ENCODE data around the gene GPATCH8.
"Not testable (repeated sequence)": the region's sequence is repeated elsewhere in the genome, so short reads cannot be mapped to it uniquely, and the experiment has no call there.

The GPATCH8 gene

GRCh38 chr17:44397479-44398440, 105.4 kb downstream of the GPATCH8 start:
- no peak for DNase-seq (ENCODE audit: low spot score)

DNA sequence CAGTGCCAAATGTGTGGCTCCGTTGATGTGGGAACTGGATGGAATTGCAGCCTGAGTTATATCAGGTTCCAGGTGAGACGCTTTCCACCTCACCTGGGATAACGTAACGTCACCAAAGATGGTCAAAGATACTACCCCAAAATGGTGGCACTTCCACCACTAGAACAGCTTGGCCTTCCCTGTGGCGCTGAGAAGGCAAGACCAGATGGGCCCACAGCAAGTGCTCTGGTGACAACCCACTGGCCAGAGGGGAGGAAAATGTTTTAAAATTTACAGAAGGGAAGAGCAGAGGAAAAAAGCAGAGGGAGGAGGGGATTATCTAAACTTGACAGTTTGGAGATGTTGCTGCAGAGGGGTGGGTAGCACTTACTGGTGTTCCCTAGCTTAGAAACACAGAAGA, 106.3 kb downstream of the GPATCH8 start:
- no peak for DNase-seq (ENCODE audit: low spot score)

DNA sequence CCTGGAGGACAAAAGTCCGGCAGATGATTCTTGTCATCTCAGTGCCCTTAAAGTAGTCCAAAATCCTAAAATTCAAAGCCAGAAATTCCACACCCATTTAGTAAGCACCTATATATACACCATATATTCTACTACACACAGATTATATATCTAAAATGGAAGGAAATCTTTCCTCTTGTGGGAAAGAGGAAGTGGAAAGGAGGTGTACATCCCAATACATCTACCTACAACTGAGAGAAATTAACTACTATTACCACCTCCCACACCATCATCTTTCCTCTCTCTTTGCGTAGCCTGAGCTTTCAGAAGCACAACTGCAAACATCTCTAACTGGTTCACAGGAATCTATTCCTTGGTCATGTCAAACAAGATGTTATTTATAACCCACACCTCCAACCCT, 108.4 kb downstream of the GPATCH8 start:
- no peak for DNase-seq (ENCODE audit: low spot score)

- not testable (repeated sequence) for DNase-seq (ENCODE audit: low spot score)
Observed at GRCh38 chr17:44394112-44394511, 109.1 kb downstream of the GPATCH8 start.

DNA sequence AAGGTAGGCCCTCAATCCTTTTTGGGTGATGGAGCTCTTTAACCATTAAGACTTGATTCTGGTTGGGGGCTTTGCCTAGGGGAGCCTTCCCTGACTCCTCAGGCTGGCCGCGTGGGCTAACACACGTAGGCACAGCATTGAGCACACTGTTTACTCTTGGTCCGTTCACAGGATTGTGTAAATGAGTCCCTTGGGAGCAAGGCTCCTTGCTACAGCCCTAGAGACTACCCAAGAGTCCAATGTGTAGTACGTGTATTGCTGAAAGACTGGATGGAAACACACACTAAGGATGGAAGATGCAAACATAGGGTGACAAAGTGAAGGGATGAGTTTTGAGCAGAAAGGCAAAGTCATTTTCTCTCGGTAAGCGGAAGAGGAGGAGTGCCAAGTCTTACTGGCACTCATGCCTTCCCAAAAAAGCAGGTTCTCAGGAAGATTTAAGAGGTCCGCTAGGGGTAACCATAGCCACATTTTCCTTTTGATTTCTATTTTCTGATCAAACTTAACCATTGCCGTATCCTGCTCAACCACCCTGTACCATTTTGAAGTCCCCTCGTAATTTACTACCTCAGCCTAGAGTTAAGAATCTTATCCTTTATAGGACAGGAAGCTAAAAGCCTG, 112.8 kb downstream of the GPATCH8 start:
- no peak for DNase-seq (ENCODE audit: low spot score)

DNA sequence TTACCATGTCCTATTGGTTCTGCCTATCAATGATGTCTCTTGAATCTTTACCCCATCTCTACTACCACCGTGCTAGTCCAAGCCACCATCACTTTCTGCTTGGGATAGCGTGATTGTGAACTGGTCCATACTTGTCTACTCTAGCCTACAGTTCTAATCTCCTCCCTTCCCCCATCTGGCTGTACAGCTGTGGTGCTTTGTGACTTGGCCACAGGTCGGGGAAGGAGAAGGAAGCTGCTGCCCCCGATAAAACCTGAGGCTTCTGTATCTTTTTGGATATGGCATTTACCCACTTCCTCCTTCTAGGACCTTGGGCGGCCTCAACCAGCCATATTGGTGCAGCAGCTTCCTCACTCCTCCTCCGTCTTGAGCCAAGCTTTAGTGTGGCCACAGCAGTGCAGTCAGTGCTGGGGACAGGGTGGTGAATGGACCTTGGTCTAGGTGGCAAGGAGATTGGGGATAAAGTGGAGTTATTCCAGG, 113.4 kb downstream of the GPATCH8 start:
- no peak for DNase-seq (ENCODE audit: low spot score)

DNA sequence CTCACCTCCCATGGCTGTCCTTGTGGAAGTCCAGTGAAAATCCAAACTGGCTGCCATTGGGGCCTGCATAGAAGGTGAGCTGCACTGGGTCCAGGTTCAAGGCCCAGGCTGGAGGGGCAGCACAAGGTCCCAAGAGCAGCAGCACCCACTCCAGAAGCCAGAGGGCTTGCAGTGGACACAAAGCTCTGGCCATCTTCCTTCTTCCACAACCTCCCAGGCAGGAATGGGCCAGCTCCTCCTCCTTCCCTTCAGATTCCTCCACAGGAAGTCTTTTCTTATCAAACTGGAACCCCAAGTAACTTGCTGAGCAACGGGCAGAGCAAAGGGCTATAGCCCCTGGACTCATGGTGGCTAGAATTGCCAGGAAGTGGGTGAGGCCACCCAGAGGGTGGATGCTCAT, 113.9 kb downstream of the GPATCH8 start, which contains the start of gene ITGA2B:
Gene ITGA2B, minus strand, starts transcription at position 369 of the 400 bp plus-strand sequence. Its CDS starts 176 bp downstream, at position 193.
- no peak for DNase-seq (ENCODE audit: low spot score)

GRCh38 chr17:44387804-44388203, 115.4 kb downstream of the GPATCH8 start:
- DNase-seq (ENCODE audit: low spot score), result no peak

- no peak for DNase-seq (ENCODE audit: low spot score)
Observed at GRCh38 chr17:44386182-44386525, 117.1 kb downstream of the GPATCH8 start.

DNA sequence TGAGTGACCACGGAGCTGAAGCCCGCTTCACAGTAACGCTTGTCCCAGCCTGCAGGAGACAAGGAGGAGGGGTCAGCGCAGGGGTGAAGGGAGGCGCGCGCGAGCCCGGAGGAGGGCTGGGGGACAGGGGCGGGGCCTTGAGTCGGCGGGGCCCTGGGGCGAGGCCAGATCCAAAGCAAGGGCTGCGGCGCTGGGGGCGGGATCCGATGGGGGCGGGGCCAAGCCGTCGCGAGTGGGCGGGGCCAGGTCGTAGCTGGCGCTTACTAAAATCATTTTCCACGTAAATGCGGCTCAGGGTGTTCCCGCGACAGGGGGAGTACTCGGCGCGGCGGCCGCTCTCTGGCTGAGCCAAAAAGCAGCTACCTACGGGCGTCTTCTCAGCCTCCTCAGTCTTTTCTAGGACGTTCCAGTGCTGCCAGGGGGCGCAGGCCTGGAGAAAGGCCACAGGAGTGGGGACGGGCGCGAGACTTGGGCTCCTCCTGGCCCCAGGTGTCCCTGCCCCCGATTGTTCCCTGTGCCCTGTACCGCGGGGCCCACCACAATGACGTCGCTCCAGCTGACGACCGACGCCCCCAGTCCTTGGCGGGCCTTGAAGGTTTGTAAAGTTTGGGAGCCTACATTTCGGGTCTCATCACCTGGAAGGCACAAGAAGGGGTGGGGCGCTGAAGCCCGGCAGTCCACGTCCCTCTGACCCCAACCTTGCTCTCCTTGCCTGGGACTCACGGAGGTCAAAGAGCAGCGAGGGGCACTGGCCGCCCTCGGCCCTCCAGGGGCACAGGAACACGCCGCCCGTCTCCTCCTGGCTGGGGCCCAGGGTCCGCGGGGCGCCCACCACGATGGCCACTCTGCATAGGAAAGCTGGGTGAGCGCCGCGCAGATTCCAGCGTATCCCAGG, 117.7 kb downstream of the GPATCH8 start:
- peak; percentile 98 for DNase-seq (ENCODE audit: low spot score)

- DNase-seq (ENCODE audit: low spot score), result peak; percentile 84
Observed at GRCh38 chr17:44384823-44385286, 118.4 kb downstream of the GPATCH8 start.

DNA sequence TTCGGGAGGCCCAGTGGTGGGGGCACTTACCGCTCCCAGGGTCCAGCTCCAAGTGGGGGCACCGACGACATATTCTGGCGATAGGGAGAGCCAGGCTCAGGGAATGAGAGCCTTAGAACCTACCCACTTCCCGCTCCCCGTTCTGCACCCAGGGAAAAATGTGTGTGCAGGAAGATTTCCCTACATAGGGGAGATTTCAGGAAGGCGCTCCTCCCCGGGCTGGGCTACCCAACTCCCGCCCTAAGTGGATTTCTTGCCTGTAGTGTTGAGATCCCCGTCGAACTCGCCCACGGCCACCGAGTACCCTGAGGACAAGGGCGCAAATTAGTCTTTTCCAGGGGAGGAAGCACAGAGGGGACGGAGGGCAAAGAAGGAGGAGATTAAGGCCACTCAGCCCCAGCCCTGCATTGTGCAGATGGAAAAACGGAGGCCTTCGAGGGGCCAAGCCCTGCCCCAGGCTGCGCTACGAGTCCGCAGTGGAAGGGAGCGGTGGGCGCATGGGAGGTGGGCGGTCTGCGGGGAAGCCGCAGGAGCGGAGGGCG, 118.9 kb downstream of the GPATCH8 start:
- DNase-seq (ENCODE audit: low spot score), result no peak

DNA sequence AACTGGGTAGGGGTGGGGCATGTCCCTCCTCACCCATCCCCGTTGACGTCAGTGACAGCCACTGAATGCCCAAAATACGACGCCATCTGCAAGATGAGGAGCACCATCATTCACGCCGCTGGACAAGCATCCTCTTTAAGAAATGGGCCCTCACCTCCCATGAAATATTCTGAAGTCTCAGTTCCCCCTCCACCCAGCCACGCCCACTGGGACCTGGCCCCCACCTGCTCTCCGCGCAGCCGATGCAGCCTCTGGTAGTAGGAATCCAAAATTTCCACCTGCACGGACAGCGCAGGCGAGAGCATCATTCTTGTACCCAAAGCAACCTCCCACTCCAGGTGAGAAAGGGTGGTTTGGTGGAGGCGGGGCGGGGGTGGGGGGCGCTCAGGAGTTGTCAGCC, 119.3 kb downstream of the GPATCH8 start:
- no peak for DNase-seq (ENCODE audit: low spot score)

- no peak for DNase-seq (ENCODE audit: low spot score)
Observed at GRCh38 chr17:44383363-44383762, 119.8 kb downstream of the GPATCH8 start.

GRCh38 chr17:44382917-44383316, 120.3 kb downstream of the GPATCH8 start:
- no peak for DNase-seq (ENCODE audit: low spot score)

GRCh38 chr17:44381810-44382305, 121.3 kb downstream of the GPATCH8 start:
- DNase-seq (ENCODE audit: low spot score), result no peak

DNA sequence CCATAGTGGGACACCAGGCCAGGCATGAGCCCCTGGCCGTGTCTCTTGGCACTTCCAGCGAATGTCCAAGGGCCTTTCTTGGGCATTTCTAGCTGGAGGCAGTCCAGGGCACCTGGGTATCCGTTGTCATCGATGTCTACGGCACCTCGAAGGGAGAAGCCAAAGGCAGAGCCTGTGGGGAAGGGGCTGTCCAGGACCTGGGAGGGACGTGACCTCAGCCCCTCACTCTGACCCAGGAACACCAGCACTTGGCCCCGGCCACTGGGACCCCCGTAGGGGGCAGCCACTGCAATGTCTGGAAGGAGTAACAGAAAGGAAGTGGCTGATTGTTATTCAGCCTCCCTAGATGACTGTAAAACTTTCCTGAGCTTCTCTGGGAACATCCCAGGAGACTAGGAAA, 122.4 kb downstream of the GPATCH8 start:
- no peak for DNase-seq (ENCODE audit: low spot score)

DNA sequence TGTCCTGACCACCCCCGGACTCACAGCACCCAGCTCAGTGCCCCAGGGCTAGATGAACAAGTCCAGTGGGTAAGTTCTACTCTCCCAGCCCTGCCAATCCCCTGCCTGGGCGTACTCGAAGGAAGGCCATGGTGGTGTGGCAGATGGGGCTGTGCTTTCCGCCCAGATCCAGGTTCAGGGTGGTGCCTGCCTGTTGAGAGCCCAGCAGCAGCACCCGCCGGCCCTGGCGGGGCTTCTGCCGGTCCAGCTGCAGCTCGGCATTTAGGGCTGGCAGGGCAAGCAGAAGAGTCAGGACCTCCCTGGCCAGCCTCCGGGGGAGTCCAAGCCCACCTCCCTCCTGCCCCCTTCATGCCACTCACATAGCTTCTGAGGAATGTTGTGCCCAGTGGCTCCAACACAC, 123.3 kb downstream of the GPATCH8 start:
- no peak for DNase-seq (ENCODE audit: low spot score)

GRCh38 chr17:44378171-44378705, 125.0 kb downstream of the GPATCH8 start:
- DNase-seq (ENCODE audit: low spot score), result no peak

DNA sequence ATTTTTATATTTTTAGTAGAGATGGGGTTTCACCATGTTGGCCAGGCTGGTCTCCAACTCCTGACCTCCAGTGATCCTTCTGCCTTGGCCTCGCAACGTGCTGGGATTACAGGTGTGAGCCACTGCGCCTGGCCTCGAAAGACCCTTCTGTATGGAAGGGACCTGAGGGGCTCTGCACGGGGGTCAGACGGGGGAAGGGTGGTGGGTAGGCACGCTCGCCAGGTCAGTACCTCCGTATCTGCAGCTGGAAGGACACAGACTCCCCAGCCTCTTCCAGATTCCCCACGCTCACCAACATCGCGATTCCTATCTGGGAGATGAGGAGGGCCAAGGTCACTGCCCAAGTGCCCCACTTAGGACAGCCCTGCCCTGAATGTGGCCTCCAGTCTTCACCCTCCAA, 126.4 kb downstream of the GPATCH8 start:
- no peak for DNase-seq (ENCODE audit: low spot score)

- peak; percentile 80 for DNase-seq (ENCODE audit: low spot score)
Observed at GRCh38 chr17:44376124-44376523, 127.1 kb downstream of the GPATCH8 start.

Measured in ecto neural progenitor cell (in vitro differentiated cells).